Measurements from ENCODE around the gene PATJ.
"Not testable (repeated sequence)": the region's sequence is repeated elsewhere in the genome, so short reads cannot be mapped to it uniquely, and the experiment has no call there.

The PATJ gene

DNA sequence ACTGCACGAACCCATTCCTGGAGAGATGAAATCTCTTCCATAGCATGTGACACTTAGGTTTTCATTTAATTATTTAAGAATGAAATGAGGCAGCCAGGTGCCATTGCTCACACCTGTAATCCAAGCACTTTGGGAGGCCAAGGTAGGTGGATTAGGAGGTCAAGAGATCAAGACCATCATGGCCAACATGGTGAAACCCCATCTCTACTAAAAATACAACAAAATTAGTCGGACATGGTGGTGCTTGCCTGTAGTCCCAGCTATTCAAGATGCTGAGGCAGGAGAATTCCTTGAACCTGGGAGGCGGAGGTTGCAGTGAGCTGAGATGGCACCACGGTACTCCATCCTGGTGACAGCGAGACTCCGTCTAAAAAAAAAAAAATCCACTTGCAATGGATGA lies 470.1 kb downstream of the PATJ start:
- no peak overlapping the region for H3K4me3 ChIP-seq (ENCODE audit: low read depth, low read length)
- DNase-seq (ENCODE audit: low read depth), result no peak
- TF ChIP-seq, protein P1, sequence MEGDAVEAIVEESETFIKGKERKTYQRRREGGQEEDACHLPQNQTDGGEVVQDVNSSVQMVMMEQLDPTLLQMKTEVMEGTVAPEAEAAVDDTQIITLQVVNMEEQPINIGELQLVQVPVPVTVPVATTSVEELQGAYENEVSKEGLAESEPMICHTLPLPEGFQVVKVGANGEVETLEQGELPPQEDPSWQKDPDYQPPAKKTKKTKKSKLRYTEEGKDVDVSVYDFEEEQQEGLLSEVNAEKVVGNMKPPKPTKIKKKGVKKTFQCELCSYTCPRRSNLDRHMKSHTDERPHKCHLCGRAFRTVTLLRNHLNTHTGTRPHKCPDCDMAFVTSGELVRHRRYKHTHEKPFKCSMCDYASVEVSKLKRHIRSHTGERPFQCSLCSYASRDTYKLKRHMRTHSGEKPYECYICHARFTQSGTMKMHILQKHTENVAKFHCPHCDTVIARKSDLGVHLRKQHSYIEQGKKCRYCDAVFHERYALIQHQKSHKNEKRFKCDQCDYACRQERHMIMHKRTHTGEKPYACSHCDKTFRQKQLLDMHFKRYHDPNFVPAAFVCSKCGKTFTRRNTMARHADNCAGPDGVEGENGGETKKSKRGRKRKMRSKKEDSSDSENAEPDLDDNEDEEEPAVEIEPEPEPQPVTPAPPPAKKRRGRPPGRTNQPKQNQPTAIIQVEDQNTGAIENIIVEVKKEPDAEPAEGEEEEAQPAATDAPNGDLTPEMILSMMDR (IDR thresholded peaks at IDR 0.05; ENCODE audit: low read depth, low read length, missing control alignments), result no peak

DNA sequence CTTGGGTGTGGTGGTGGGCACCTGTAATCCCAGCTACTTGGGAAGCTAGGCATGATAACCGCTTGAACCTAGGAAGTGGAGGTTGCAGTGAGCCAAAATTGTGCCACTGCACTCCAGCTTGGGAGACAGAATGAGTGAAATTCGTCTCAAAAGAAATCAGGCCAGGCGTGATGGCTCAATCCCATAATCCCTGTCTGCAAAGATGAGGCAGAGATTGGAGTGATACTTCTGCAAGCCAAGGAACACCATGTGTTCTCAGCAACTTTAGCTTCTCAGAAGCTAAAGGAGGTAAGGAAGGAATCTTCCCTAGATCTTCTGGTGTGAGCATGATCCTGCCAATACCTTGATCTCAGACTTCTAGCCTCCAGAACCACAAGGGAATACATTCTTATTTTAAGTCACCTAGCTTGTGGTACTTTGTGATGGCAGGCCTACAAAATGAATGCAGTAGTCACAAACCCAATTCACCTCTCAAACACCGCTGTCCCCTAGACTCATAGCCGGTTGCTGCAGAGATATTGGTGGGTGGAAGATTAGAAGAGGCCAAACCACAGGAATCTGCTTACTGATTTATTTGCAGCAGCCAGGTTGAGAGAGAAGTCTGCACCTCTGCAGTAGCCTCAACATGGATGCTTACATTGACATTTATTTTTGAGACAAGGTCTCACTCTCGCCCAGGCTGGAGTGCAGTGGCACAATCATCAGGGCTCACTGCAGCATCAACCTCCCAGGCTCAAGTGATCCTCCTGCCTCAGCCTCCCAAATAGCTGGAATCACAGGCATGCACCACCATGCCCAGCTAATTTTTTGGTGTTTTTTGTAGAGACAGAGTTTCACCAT lies 471.0 kb downstream of the PATJ start:
- H3K4me3 ChIP-seq (ENCODE audit: low read depth, low read length), result no peak overlapping the region
- TF ChIP-seq, protein P1 (IDR thresholded peaks at IDR 0.05; ENCODE audit: low read depth, low read length, missing control alignments), result no peak
- DNase-seq (ENCODE audit: low read depth), result no peak

DNA sequence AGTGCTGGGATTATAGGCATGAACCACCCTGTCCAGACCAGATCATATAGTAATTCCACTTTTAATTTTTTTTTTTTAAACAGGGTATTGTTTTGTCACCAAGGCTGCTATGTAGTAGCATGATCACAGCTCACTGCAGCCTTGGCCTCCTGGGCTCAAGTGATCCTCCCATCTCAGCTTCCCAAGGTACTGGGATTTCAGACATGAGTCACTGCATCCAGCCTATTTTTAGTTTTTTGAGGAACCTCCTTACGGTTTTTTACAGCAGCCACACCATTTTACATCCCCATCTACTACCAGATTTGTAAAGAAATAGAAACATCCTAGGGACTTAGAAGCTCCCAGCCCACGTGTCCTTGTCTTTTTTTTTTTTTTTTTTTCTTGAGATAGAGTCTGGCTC lies 476.3 kb downstream of the PATJ start:
- TF ChIP-seq, protein P1 (IDR thresholded peaks at IDR 0.05; ENCODE audit: low read depth, low read length, missing control alignments), result no peak
- no peak for DNase-seq (ENCODE audit: low read depth)
- H3K4me3 ChIP-seq (ENCODE audit: low read depth, low read length), result no peak overlapping the region

DNA sequence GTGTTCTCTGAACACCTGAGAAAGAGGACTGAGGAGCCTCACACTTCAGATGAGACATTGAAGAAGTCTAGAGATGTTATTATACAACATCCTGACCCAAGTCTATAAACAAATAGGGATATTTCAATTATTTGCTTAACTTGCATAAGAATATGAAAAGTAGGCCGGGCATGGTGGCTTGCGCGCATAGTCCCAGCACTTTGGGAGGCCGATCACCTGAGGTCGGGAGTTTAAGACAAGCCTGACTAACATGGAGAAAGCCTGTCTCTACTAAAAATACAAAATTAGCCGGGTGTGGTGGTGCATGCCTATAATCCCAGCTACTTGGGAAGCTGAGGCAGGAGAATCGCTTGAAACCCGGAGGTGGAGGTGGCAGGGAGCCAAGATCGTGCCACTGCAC lies 478.2 kb downstream of the PATJ start:
- H3K4me3 ChIP-seq (ENCODE audit: low read depth, low read length); DNase-seq (ENCODE audit: low read depth): not testable (repeated sequence)

DNA sequence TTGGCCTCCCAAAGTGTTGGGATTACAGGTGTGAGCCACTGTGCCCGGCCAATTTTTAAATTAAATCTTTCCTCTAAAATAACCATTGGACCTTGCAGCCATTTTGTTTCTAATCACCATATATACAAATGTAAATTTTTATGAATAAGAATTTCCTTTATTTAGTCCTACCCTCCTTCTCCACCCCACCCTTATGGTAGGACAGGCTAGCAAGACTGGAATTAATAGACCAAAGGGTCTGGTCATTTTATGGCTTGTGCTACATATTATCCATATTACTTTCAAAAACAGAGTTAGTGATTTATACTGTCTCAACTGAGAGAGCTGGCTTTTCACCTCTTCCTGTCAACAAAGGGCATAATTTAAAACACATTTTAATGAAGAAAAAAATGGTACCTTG lies 478.9 kb downstream of the PATJ start:
- no peak overlapping the region for H3K4me3 ChIP-seq (ENCODE audit: low read depth, low read length)
- TF ChIP-seq, protein P1 (IDR thresholded peaks at IDR 0.05; ENCODE audit: low read depth, low read length, missing control alignments), result no peak
- DNase-seq (ENCODE audit: low read depth), result no peak

DNA sequence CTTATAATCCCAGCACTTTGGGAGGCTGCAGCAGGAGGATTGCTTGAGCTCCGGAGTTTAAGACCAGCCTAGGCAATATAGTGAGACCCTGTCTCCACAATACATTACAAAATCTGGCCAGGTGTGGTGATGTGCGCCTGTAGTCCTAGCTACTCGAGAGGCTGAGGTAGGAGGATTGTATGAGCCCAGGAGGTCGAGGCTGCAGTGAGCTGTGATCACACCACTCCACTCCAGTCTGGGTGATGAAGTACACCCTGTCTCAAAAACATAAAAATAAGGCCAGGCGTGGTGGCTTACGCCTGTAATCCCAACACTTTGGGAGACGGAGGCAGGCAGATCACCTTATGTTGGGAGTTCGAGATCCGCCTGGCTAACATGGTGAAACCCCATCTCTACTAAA lies 480.0 kb downstream of the PATJ start:
- H3K4me3 ChIP-seq (ENCODE audit: low read depth, low read length), result no peak overlapping the region
- TF ChIP-seq, protein P1 (IDR thresholded peaks at IDR 0.05; ENCODE audit: low read depth, low read length, missing control alignments), result no peak
- no peak for DNase-seq (ENCODE audit: low read depth)

DNA sequence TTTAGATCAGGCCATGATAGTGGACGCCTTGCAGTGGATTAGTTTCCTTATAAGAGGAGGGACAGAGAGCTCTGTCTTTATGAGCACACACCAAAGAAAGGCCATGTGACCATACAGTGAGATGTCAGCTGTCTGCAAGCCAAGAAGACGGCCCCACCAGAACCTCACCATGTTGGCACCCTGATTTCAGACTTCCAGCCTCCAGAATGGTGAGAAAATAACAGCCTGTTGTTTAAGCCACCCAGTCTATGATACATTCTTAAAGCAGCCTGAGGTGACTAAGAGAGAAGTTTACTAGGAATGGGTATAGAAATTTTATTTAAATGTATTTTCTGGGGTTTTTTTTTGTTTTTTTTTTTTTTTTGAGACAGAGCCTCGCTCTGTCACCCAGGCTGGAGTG lies 481.9 kb downstream of the PATJ start:
- TF ChIP-seq, protein P1 (IDR thresholded peaks at IDR 0.05; ENCODE audit: low read depth, low read length, missing control alignments), result no peak
- DNase-seq (ENCODE audit: low read depth), result no peak
- no peak overlapping the region for H3K4me3 ChIP-seq (ENCODE audit: low read depth, low read length)
